H1 (cell line): ENCODE data around the gene PNLIPRP1. TPM values are rescaled to one million over a fixed set of nuclear protein-coding genes. Genes with fewer than 3 reads are reported as not detected.

Source experiments
- CTCF ChIA-PET: fragments of 300-600 bp; sonication (Branson Sonifier 250); formaldehyde crosslinking; loops from one replicate; lab custom pipeline; 2021; ENCODE audit not compliant: partially characterized antibody; lab: Charles Lee
- POLR2A ChIA-PET: fragments of 300-600 bp; sonication (Branson Sonifier 250); formaldehyde crosslinking; loops from one replicate; lab custom pipeline; 2021; ENCODE audit warnings: inconsistent platforms; ENCODE audit not compliant: partially characterized antibody; lab: Charles Lee
- DNase-seq, 2 experiments: peaks; one replicate each; pipeline versions ENCODE4 v3.0.0 to v3.0.0-alpha.2; 2010 to 2022; ENCODE audit warnings: low spot score in 2 of 2, low read depth in 1 of 2, mixed read lengths in 1 of 2
- FAIRE-seq: peaks from 2 replicates; lab custom pipeline; 2011; peaks lifted over from hg19 to GRCh38; lab: Jason Lieb, UNC
- H2AFZ ChIP-seq: 2 replicates; pipeline ENCODE4 v1.8.1; 2012; ENCODE audit warnings: low read length, inconsistent platforms
- H2AK5ac ChIP-seq: 2 replicates; pipeline ENCODE4 v1.6.1; 2013; ENCODE audit warnings: low read depth, low read length
- H2BK120ac ChIP-seq: replicated peaks from 2 replicates; pipeline ENCODE3; 2013; ENCODE audit warnings: low read depth, low read length, inconsistent platforms
- H2BK12ac ChIP-seq: 2 replicates; pipeline ENCODE4 v1.6.1; 2013; ENCODE audit warnings: low read depth, low read length
- H2BK15ac ChIP-seq: 2 replicates; pipeline ENCODE4 v1.6.1; 2013; ENCODE audit warnings: low read length
- H2BK20ac ChIP-seq: 2 replicates; pipeline ENCODE4 v1.6.1; 2013; ENCODE audit warnings: low read length
- H2BK5ac ChIP-seq: 2 replicates; pipeline ENCODE4 v1.6.1; 2013; ENCODE audit warnings: low read depth, low read length
- H3K14ac ChIP-seq: 2 replicates; pipeline ENCODE4 v1.6.1; 2013; ENCODE audit warnings: inconsistent platforms; ENCODE audit not compliant: insufficient read length
- H3K18ac ChIP-seq: 2 replicates; pipeline ENCODE4 v1.6.1; 2013; ENCODE audit warnings: low read length; ENCODE audit errors: extremely low read depth
- H3K23ac ChIP-seq: 2 replicates; pipeline ENCODE4 v1.6.1; 2013; ENCODE audit warnings: inconsistent platforms; ENCODE audit not compliant: insufficient read length
- H3K23me2 ChIP-seq: 2 replicates; pipeline ENCODE4 v1.6.1; 2013; ENCODE audit warnings: low read depth, low read length
- H3K27ac ChIP-seq: 2 replicates; pipeline ENCODE4 v1.6.1; 2011; ENCODE audit warnings: low read depth, low read length, inconsistent platforms
- H3K27me3 ChIP-seq, 4 experiments: replicated peaks in 1 of 4; 1 replicate in 1 of 4; 2 replicates in 3 of 4; pipeline versions ENCODE4 v1.6.1 to v1.8.1; 2011 to 2013; ENCODE audit warnings: low read length in 3 of 4, mild to moderate bottlenecking in 3 of 4, inconsistent platforms in 2 of 4, mixed read lengths in 2 of 4, moderate library complexity in 1 of 4; ENCODE audit not compliant: control insufficient read depth in 3 of 4, insufficient read depth in 3 of 4; ENCODE audit errors: extremely low read depth in 1 of 4
- H3K36me3 ChIP-seq, 4 experiments: 2 replicates each; pipeline versions ENCODE4 v1.6.1 to v1.8.1; 2011 to 2013; ENCODE audit warnings: mild to moderate bottlenecking in 4 of 4, low read length in 3 of 4, moderate library complexity in 2 of 4, control low read depth in 1 of 4, inconsistent platforms in 1 of 4; ENCODE audit not compliant: insufficient read depth in 4 of 4, control insufficient read depth in 2 of 4
- H3K4ac ChIP-seq: replicated peaks from 2 replicates; pipeline ENCODE3; 2013; ENCODE audit warnings: low read length, low read depth, mixed read lengths, inconsistent platforms; ENCODE audit not compliant: insufficient read length
- H3K4me1 ChIP-seq, 4 experiments: replicated peaks in 1 of 4; 1 replicate in 1 of 4; 2 replicates in 3 of 4; pipeline versions ENCODE4 v1.6.1 to v1.8.1; 2011 to 2013; ENCODE audit warnings: low read length in 3 of 4, inconsistent platforms in 2 of 4, mixed read lengths in 1 of 4; ENCODE audit not compliant: insufficient read depth in 4 of 4, control insufficient read depth in 3 of 4
- H3K4me2 ChIP-seq, 2 experiments: 2 replicates each; pipeline versions ENCODE4 v1.6.1 to v1.8.1; 2011 to 2013; ENCODE audit warnings: low read depth in 2 of 2, low read length in 2 of 2, control low read depth in 1 of 2, inconsistent platforms in 1 of 2, mild to moderate bottlenecking in 1 of 2; ENCODE audit not compliant: insufficient read depth in 1 of 2
- H3K4me3 ChIP-seq, 4 experiments: fragments of 200-600, 300-600 bp in 1 of 4; sonication (generic), shearing (Covaris generic), sonication (Bioruptor Twin) in 1 of 4; 2 replicates each; pipeline versions ENCODE4 v1.5.1 to v1.8.1; 2011 to 2016; ENCODE audit warnings: low read length in 4 of 4, low read depth in 3 of 4, control low read depth in 2 of 4, inconsistent platforms in 2 of 4, mild to moderate bottlenecking in 2 of 4, mixed read lengths in 1 of 4, moderate library complexity in 1 of 4; ENCODE audit not compliant: insufficient read depth in 2 of 4; ENCODE audit errors: extremely low read depth in 1 of 4
- H3K56ac ChIP-seq: replicated peaks from 2 replicates; pipeline ENCODE3; 2013; ENCODE audit warnings: low read depth, mild to moderate bottlenecking, mixed read lengths, low read length, inconsistent platforms; ENCODE audit not compliant: insufficient read length
- H3K79me1 ChIP-seq: 2 replicates; pipeline ENCODE4 v1.6.1; 2013; ENCODE audit warnings: low read depth, low read length, control low read depth
- H3K79me2 ChIP-seq, 2 experiments: 2 replicates each; pipeline versions ENCODE4 v1.6.1 to v1.8.1; 2012 to 2013; ENCODE audit warnings: low read length in 2 of 2, mild to moderate bottlenecking in 2 of 2, inconsistent platforms in 1 of 2; ENCODE audit not compliant: insufficient read depth in 2 of 2, control insufficient read depth in 1 of 2
- H3K9ac ChIP-seq, 4 experiments: replicated peaks in 1 of 4; 1 replicate in 1 of 4; 2 replicates in 3 of 4; pipeline versions ENCODE4 v1.6.1 to v1.8.1; 2011 to 2013; ENCODE audit warnings: low read depth in 3 of 4, low read length in 3 of 4, control low read depth in 2 of 4, mild to moderate bottlenecking in 2 of 4, moderate library complexity in 2 of 4, inconsistent platforms in 1 of 4; ENCODE audit errors: extremely low read depth in 1 of 4
- H3K9me3 ChIP-seq, 2 experiments: 2 replicates each; pipeline versions ENCODE4 v1.6.1 to v1.8.1; 2012 to 2013; ENCODE audit warnings: mild to moderate bottlenecking in 2 of 2, moderate library complexity in 2 of 2, control low read depth in 1 of 2, inconsistent platforms in 1 of 2, low read depth in 1 of 2, low read length in 1 of 2, mixed read lengths in 1 of 2; ENCODE audit not compliant: insufficient read depth in 2 of 2
- H4K20me1 ChIP-seq, 2 experiments: replicated peaks in 1 of 2; 2 replicates each; pipeline versions ENCODE3 to v1.8.1; 2011 to 2013; ENCODE audit warnings: inconsistent platforms in 2 of 2, low read length in 2 of 2, mild to moderate bottlenecking in 1 of 2; ENCODE audit not compliant: insufficient read depth in 2 of 2, control insufficient read depth in 1 of 2
- H4K5ac ChIP-seq: 2 replicates; pipeline ENCODE4 v1.6.1; 2013; ENCODE audit warnings: low read length, low read depth, mixed read lengths, inconsistent platforms; ENCODE audit not compliant: insufficient read length
- H4K8ac ChIP-seq: 2 replicates; pipeline ENCODE4 v1.8.0; 2013; ENCODE audit warnings: mild to moderate bottlenecking, moderate library complexity, low read length, inconsistent platforms; ENCODE audit not compliant: insufficient read depth; ENCODE audit errors: extremely low read depth
- H4K91ac ChIP-seq: replicated peaks from 2 replicates; pipeline ENCODE3; 2013; ENCODE audit warnings: low read length, mixed read lengths, inconsistent platforms; ENCODE audit not compliant: insufficient read length
- KDM1A ChIP-seq: fragments of 200-600, 300-600 bp; sonication (generic); IDR thresholded peaks from 2 replicates; pipeline ENCODE4 v1.7.1; 2016; ENCODE audit warnings: mild to moderate bottlenecking, low read length, borderline replicate concordance
- KDM4A ChIP-seq: IDR thresholded peaks from one replicate; pipeline ENCODE4 v1.7.1; 2012; ENCODE audit warnings: low read depth, mild to moderate bottlenecking, moderate library complexity, low read length, inconsistent platforms; ENCODE audit not compliant: severe bottlenecking
- RAD21 ChIP-seq, 2 experiments: IDR thresholded peaks in 1 of 2; conservative IDR thresholded peaks in 1 of 2; 2 replicates each; pipeline ENCODE4 v1.6.1; 2011; ENCODE audit warnings: low read depth in 2 of 2, low read length in 2 of 2, improper control_type of control experiment in 1 of 2, inconsistent platforms in 1 of 2, mild to moderate bottlenecking in 1 of 2, moderate library complexity in 1 of 2
- RNF2 ChIP-seq: fragments of 200-900, 300-1000 bp; sonication (generic); IDR thresholded peaks from 2 replicates; pipeline ENCODE4 v1.7.1; 2016; ENCODE audit warnings: borderline replicate concordance, low read depth, mild to moderate bottlenecking, antibody characterized with exemption, low read length; ENCODE audit not compliant: poor library complexity, severe bottlenecking; ENCODE audit errors: missing control alignments
- TAF7 ChIP-seq: optimal IDR thresholded peaks from 2 replicates; pipeline ENCODE3; 2011; ENCODE audit warnings: low read depth, mild to moderate bottlenecking, inconsistent platforms, low read length, moderate library complexity, borderline replicate concordance
- WGBS, 2 experiments: shearing (Covaris generic) in 1 of 2; methylation state at CpG; one replicate each; pipeline versions ENCODE4 v1.1.6 to v1.1.7; 2013 to 2015; ENCODE audit warnings: low lambda C conversion rate in 2 of 2, mixed read lengths in 2 of 2, inconsistent platforms in 1 of 2, low coverage in 1 of 2, missing lambda C conversion rate in 1 of 2; ENCODE audit not compliant: insufficient replicate concordance in 2 of 2, insufficient coverage in 1 of 2, insufficient read length in 1 of 2; ENCODE audit errors: extremely low coverage in 1 of 2, missing lambda C conversion rate in 1 of 2; 5-methylcytosine and 5-hydroxymethylcytosine counted together
- polyA plus RNA-seq, 7 experiments: library from polyadenylated mRNA; depleted of rRNA in 3 of 7; stranded (reverse) in 5 of 7; unstranded in 2 of 7; fragments of >200 nt in 5 of 7; fragments of 200-250 nt in 2 of 7; gene quantifications; 1 replicate in 5 of 7; 2 replicates in 1 of 7; 4 replicates in 1 of 7; pipeline versions ENCODE4 v1.2.1 to v1.2.3, GENCODE V29; 2011 to 2013; ENCODE audit warnings: missing spikeins in 2 of 7, mixed read lengths in 2 of 7
- total RNA-seq: library from RNA; stranded (reverse); fragmentation: NEBNext Ultra II Directional; extraction: Animal tissue kit (Norgen Biotek cat#: 25700); gene quantifications from 2 replicates; pipeline ENCODE4 v1.2.1, GENCODE V29; 2021
- TF ChIP-seq, protein P1 (sequence below): IDR thresholded peaks from 2 replicates; pipeline ENCODE4 v1.6.1; 2012; ENCODE audit warnings: inconsistent platforms

The PNLIPRP1 gene
- total and polyA plus RNA-seq, 2 of the 8 experiments (the other 6 are each of a cell fraction or from before 2014, with no cell fraction given) = not detected

DNA sequence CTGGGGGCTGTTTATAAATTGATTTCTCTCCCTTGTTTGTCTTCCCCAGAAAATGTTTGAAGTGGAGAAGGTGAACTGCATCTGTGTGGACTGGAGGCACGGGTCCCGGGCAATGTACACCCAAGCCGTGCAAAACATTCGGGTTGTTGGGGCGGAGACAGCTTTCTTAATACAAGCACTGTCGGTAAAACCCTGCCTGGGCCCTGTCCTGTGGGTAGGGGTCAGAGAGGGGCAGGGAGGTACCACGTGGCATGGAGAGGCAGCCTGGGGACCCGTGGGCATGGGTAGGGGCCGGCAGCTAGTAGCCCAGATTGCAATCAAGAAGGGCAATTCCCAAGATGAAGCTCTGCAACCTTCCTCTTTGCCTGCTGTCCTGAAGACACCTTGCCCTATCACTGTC is 36.1 kb downstream of the PNLIPRP1 start:
- DNase-seq (no peak), FAIRE-seq (no peak)
- Histone ChIP-seq H2BK20ac (no peak overlapping the region), H3K9me3 (no peaks in the 10 kb centered on the region), H4K8ac (no peak overlapping the region), H3K56ac (no peak overlapping the region), H3K4me2 (peak overlapping the region; percentile 60 to 92; a peak in 2 of 4 replicates), H3K4ac (no peak overlapping the region), H2AK5ac (no peak overlapping the region), H3K79me1 (no peaks in the 10 kb centered on the region), H3K27me3 (peaks cover 0 to 4% (median 0%) of the 10 kb centered on the region in 4 experiments; a peak in 3 of 7 replicates), H3K27ac (no peak overlapping the region), H2BK5ac (no peak overlapping the region), H2BK120ac (no peak overlapping the region), H3K4me3 (no peak overlapping the region), H3K79me2 (no peaks in the 10 kb centered on the region), H4K20me1 (no peaks in the 10 kb centered on the region), H3K36me3 (no peaks in the 10 kb centered on the region), H3K4me1 (no peaks in the 10 kb centered on the region), H2AFZ (peak overlapping the region; percentile 56; the same call in 1 of the 2 replicates), H2BK15ac (no peak overlapping the region), H3K14ac (no peak overlapping the region), H4K5ac (no peak overlapping the region), H4K91ac (no peak overlapping the region), H3K18ac (no peak overlapping the region), H3K23me2 (peaks cover 2% of the 10 kb centered on the region; the same call in 1 of the 2 replicates), H3K23ac (no peak overlapping the region), H3K9ac (no peak overlapping the region), H2BK12ac (no peak overlapping the region)
- TF ChIP-seq TAF7 = no peak
- no peak for TF ChIP-seq KDM1A
- no peak for TF ChIP-seq KDM4A
- TF ChIP-seq RNF2 = no peak
- TF ChIP-seq RAD21 (IDR thresholded peaks at IDR 0.05 in 1 of 2, conservative IDR thresholded peaks at IDR 0.05 in 1 of 2; ENCODE audit: low read depth in 2 of 2, low read length in 2 of 2) = no peak
- TF ChIP-seq, protein P1, sequence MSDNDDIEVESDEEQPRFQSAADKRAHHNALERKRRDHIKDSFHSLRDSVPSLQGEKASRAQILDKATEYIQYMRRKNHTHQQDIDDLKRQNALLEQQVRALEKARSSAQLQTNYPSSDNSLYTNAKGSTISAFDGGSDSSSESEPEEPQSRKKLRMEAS = no peak
- WGBS, 2 experiments = 88% methylated on average over 9 of the region's 9 CpGs; no CpG with 5 or more reads in 1 of the 2 experiments
- POLR2A ChIA-PET = interaction anchor here (0.6 kb wide), 1 partner anchor 229 kb away, joined by 3 read pairs; no protein-coding TSS in a partner anchor
- CTCF ChIA-PET = interaction anchor here (0.6 to 7.2 kb wide), 46 partner anchors 9 to 1048 kb away, joined by 3 to 93 read pairs (median 4); no protein-coding TSS in a partner anchor
